Medulla oblongata (tissue), 1 donor: ENCODE measurements around the gene DNASE1L1.

ENCODE experiments used
- DNase-seq: peaks from one replicate; pipeline ENCODE4 v3.0.0-alpha.2; 2015; ENCODE audit errors: extremely low spot score

Gene DNASE1L1

DNA sequence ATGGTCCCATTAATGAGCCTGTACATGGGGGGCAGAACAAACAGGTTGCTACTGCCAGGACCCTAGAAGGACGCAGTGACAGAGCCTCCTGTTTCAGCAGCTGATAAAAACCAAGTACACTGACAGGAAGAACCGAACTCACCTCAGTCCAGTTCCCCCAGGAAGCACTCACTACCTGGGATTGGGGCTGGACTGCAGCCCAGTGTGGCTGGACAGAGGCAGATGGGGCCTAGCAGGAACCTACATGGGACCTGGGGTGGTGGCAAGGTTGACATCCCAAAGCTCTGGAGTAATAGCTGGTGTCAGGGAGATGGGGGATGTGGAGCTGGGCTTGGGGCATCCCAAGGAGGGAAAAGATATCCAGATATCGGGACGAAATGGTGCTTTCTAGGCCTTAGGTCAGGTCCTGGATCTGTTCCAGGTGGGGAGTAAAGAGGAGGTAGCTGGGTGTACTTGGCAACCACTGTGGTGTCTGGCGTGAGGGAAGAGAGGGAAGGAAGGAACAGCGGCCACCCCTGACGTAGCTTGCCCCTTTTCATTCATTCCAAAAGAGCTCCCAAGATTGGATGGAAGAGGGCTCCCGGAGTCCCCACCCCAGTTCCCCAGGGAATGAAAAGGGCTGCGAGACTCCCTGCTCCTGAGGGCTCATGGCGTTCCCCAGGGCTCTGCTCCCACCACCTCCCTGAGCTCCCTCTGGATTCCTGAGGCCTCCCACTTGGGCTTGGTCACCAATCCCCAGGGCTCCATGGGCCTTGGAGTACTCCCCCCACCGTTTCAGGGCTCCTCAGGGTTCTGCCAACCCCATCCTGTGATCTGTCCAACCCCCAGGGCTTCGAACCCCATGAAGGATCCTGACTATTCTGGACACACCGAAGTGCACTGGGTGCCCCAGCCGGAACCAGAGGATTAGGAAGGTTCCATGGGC, 25.4 kb downstream of the DNASE1L1 start:
- DNase-seq: no peak

DNA sequence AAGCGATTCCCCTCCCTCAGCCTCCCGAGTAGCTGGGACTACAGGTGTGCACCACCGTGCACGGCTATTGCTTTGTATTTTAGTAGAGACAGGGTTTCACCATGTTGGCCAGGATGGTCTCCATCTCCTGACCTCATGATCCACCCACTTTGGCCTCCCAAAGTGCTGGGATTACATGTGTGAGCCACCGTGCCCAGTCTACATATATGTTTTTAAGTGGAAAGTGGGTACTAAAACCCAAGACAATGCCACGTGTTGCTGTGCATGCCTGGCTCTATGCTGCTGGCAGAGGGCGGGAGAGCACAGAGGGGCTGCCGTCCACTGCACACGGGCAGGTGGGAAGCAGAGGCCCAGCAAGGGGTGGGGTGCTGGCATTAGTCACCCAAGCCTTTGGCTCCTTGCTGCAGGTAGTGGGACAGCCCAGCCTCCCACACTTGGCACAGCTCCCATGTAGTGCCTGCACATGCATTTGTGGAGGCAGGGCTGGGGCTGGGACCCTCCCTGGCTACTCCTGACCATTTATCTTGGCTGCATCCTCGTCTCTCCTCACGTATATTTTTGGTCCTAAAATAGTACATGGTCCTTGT, 26.5 kb downstream of the DNASE1L1 start:
- DNase-seq: no peak

DNA sequence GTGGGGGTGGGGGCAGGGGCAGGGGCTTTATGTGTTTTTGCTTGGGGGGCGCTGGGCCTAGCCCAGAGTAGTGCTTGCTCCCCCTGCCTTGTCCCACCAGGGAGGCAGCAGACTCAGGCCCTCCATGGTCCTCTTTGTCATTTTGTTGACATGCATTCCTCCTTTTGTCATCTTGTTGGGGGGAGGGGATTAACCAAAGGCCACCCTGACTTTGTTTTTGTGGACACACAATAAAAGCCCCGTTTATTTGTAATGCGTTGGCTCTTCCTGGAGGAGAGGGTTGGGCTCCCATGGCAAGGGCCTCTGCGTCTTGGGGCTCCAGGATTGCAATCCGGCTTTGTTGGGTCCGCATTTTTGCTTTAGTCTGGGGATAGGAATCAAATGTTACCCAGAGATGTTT, 27.8 kb downstream of the DNASE1L1 start:
- no peak for DNase-seq

DNA sequence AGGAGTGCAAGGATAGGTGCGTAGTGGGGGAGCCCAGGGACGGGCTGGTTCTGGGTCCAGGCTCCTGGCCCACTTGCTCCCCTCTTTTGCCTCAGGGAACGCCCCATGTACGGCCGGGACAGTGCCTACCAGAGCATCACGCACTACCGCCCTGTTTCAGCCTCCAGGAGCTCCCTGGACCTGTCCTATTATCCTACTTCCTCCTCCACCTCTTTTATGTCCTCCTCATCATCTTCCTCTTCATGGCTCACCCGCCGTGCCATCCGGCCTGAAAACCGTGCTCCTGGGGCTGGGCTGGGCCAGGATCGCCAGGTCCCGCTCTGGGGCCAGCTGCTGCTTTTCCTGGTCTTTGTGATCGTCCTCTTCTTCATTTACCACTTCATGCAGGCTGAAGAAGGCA, 28.3 kb downstream of the DNASE1L1 start:
- no peak for DNase-seq

DNA sequence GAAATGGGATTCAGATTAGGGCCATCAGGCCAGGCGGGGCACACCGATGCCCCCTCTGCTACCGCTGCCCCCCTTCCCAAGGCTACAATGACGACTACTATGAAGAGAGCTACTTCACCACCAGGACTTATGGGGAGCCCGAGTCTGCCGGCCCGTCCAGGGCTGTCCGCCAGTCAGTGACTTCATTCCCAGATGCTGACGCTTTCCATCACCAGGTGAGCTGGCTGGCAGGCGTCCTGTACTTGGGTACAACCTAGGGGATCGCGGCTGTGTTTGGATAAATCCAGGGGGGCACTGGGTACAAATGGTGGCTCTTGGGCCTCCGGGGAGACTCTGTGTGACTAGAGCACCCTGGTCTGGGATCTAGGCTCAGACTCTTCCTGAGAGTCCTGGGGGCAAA, 28.9 kb downstream of the DNASE1L1 start:
- no peak for DNase-seq

DNA sequence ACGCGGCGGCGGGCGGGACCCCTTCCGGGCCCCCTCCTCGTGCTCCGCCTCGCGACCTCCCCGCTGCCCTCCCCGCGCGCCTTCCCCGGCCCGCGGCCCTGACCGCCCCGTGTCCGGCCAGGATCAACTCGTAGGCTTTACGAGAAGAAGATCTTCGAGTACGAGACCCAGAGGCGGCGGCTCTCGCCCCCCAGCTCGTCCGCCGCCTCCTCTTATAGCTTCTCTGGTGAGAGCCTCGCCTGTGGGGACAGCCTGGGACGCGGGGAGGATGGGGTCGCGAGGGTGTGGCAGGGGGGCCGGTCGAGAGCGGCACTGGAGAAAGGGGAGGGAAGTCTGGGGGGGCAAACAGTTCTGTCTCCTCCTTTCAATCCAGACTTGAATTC, 29.5 kb downstream of the DNASE1L1 start:
- DNase-seq: no peak

DNA sequence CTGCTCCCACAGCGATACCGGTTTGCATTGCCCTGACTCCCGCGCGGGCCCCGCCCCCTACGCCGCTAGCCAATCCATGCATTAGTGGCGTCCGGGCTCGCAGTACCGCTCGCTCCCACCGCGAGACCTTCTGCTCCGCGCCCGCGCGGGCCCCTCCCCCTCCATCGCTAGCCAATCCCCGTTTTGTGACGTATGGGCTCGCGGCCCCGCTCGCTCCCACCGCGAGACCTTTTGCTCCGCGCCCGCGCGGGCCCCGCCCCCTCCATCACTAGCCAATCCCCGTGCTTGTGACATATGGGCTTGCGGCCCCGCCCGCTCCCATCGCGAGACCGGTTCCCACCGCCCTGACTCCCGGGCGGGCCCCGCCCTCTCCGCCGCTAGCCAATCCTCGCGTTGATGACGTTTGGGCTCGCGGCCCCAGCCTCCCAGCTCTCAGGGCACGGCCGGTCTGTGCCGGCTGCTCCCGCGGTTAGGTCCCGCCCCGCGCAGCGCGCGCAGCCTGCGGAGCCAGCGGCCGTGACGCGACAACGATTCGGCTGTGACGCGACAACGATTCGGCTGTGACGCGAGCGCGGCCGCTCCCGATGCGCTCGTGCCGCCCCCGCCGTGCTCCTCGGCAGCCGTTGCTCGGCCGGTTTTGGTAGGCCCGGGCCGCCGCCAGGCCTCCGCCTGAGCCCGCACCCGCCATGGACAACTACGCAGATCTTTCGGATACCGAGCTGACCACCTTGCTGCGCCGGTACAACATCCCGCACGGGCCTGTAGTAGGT, 30.1 kb downstream of the DNASE1L1 start, which contains the start of gene EMD:
Gene EMD (plus strand): TSS at position 497 of the 770 bp plus-strand sequence. CDS start 190 bp downstream, at position 687.
- peak; percentile 97 for DNase-seq

DNA sequence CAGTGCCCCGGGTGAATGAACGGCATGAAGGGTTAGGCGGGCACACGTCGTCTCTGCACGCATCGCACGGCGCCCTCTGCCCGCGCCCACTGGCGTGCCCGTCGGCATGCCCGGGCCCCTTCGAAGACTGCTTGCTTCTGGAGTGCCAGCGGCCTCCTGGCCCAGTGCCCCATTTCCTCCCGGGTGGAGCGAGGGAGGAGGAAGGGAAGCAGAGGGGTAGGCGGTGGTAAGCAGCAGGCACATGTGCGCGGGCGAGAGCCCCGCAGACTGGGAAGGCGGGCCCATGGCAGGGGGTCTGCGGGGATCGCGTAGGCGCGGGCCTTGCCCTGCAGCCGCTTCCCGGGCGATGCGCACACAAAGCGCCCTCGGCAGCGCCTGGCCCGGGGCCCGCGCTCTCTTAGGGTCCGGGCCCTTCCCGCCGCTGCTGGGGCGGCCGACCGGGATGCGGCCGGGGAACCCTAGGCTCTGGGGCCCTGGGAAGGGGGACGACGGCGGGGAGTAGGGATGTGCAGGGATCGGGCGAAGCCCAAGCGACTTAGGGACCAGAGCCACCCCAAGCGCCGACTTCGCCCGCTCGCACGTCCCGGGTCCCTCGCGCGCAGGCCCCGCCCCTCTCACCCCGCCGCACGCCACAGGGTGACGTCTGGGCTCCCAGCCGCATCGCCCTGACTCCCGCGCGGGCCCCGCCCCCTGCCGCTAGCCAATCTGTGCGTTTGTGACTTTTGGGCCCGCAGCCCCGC, 30.8 kb downstream of the DNASE1L1 start:
- no peak for DNase-seq

DNA sequence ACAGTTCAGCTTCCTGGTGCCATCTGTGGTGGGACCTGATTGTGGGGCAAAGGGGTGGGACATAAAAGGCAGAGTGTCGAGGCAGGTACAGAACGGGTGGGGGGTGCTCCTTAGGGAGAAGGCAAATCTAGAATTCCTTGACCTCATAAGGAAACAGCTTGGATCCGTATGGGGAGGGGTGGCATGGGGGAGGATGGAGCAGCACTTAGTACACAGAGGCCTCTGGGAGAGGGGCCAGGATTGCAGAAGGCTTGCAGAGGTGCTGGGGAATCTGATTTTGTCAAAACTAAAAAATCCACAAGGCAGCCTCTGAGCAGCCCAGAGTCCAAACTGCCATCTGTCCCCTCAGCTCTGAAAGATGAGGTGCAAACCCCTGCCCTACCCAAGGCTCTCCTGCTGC, 32.3 kb downstream of the DNASE1L1 start:
- DNase-seq: no peak

DNA sequence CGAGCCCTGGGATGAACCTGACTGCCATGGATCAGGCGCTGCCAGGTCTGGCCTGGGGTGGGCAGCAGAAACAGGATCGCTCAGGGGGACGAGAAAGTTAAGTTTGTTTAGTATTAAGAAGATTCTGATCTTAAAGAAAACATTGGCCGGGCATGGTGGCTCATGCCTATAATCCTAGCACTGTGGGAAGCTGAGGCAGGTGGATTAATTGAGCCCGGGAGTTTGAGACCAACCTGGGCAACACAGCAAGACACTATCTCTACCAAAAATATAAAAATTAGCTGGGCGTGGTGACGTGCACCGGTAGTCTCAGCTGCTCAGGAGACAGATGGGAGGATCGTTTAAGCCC, 33.9 kb downstream of the DNASE1L1 start:
- DNase-seq: no peak

DNA sequence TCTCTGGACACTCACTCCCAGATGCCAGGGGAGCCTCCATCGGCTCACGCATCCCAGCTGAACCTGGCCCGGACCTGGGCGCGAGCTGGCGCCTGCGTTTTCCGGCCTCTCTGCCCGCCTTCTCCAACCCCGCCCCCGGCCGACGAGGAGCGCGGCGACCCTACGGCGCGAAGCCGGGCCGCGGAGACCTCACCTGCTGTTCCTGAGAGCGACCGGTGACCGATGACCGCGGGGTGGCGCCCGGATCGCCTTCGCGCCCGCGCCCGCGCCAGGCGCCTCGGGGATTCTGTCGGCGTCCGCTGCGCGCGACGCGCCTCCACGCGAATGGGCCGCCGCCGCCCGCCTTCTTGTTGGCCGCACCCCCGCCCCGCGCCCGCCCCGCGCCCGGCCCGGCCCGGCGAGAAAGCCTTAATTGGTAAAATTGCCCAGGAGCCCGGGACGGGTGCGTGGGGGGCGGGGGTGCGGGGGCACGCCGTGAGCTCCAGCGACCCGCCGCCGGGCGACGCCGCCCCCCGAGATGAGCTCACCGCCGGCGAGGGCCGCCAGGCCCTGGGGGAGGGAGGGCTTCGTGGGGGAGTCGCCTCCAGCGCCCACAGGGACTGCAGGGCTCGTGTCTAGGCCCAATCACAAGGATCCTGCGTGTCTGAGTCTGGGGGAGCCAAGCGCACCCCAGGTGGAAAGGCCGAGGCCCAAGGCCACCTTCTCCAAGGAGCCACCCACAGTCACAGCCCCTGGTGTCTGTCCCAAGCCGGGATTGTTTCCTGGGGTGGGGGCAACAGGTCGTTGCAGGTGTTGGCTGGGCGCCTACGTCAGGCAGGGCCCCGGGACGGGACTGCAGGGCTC, 34.5 kb downstream of the DNASE1L1 start, which contains the start of gene FLNA:
Gene FLNA (minus strand): TSS at position 322 of the 843 bp plus-strand sequence. CDS start 3,389 bp downstream, outside the sequence.
- DNase-seq: no peak

DNA sequence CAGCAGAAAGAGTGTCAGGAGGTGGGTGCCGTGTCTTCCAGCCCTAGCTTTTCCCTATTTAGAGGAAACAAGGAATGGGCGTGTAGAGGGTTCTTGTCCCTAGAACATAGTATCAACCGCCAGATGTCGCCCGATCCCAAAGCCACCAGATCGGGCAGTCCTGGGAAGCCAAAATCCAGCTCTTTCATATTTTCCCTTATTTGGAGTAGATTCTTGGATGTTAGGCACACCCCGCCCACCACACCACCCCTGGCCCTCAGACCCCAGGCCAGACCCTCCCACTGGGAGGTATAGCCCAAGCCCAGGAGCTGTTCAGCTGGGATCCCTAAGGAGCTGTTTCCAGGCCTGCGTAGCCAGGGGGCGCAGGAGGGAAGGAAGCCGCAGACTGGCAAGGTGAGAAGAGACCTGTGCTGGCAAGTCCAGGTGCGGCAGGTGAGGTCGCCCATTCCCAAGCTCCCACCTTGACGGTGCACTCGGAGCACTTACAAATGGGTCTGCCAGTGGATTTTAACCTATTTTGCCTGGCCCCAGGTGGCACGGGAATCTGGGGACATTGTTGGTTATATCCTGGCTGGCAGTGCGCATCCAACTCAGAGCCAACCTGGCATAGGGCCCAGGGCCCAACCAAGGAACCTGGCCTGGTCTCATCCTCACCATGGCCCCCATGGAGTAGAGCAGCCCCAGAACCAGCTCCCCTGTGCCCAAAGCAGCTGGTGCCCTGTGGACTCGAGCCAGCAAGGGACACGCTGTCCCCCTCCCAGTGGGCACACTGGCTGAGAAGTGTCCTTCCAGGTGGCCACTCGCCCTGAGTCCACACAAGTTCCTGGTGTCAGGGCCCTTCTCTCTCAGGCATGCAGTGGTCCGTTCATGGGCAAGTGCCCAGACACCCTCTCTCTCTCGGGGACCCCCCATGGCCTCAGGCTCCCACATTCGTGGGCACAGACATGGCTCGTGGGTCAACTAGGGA, 35.4 kb downstream of the DNASE1L1 start:
- peak; percentile 66 for DNase-seq

DNA sequence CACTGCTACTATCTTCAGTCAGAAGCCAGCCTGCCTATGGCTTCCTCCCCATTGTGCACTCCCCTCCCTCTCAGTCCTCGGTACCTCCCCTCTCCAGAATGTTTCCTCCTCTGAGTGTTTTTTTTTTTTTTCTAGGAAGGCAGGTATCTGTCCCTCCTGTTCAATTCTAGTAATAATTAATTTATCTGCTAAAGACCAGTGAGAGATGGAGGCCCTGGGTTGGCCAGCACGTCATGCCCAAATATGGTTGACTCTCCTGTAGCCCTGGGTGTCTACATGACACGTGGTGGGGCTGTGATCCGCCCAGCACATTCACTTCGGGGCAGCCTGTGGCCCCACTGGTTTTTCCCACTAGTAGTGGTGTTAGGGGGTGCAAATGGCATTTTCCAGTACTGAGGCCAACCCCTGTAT, 36.4 kb downstream of the DNASE1L1 start:
- DNase-seq: no peak

DNA sequence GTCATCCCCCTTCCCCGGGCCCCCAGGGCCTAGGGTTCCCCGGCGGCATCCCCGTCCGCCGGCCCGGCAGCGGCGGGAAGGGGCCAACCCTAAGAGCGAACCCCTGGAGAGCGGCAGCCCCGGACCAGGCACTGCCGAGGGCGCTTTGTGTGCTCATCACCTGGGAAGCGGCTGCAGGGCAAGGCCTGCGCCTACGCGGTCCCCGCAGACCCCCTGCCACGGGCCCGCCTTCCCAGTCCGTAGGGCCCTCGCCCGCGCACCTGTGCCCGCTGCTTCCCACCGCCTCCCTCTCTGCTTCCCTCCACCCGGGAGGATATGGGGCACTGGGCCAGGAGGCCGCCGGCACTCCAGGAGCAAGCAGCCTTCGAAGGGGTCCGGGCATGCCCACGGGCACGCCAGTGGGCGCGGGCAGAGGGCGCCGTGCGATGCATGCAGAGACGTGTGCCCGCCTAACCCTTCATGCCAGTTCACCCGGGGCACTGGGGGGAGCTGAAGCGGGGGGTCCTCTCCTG, 37.2 kb downstream of the DNASE1L1 start:
- no peak for DNase-seq

DNA sequence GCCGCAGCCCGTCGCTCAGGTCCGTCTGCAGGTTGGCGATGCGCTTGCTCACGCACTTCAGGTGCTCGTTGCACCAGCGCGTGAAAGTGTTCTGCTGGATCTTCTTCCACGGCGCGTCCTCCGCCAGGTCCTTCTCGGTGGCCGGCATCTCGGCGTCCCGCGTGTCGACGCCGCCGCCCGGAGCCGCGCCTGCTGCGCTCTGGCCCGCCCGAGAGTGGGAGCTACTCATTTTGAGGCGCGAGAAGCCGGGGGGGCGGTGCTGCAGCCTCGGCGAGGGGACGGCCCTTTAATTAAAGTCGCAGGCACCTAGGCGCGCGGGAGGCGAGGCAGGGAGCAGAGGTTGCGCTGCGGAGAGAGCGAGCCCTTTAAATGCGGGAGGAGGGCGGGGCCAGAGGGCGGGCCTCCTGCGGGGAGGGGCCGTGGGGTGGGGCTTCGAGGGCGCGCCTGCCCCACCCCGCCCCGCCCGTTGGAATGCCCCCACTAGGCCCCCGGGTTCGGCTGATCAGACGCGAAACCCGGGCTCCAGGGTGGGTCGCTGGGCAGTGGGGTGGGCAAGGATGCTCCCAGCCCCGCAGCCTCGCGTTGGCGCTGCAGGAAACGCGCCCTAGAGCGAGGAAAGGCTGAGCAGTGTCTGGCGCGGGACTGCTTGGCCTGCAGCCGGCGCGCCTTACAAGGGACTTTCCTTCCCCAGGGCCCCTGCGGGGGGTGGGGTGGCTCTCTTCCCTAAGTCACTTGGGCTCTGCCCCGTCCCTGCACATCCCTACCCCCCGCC, 37.9 kb downstream of the DNASE1L1 start:
- peak; percentile 90 for DNase-seq

DNA sequence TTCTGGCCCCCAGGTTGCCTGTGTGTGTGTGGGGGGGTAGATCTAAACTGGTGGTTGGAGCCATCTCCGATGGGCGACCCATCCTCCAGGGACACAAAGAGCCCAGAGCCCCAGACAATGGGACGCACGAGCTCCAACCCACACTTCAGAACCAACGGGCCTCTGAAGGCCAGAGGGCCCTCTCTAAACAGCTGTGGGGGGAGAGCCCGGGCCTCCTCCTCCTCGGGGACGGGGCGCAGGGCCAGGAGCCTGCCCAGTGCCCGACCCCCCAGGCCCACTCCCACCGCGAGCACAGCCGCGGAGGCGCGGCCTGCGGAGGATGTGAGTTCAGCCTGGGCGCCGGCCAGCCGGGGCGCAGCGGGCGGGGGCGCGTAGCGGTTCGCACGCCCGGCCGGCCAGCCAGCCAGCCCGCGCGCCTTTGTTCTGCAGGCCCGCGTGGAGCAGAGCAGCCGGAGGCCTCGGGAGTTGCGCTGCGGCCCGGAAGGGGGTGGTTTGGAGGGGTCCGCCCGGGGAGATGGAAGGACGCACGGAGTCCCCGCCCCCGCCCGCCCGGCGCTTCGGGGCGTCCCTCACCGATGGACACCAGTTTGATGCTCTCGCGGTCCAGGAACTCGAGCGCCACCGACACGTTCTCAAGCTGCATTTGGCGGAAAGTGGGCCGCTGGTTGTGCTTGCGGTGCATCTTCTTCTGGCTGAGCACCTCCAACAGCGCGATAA, 38.6 kb downstream of the DNASE1L1 start:
- DNase-seq: no peak

DNA sequence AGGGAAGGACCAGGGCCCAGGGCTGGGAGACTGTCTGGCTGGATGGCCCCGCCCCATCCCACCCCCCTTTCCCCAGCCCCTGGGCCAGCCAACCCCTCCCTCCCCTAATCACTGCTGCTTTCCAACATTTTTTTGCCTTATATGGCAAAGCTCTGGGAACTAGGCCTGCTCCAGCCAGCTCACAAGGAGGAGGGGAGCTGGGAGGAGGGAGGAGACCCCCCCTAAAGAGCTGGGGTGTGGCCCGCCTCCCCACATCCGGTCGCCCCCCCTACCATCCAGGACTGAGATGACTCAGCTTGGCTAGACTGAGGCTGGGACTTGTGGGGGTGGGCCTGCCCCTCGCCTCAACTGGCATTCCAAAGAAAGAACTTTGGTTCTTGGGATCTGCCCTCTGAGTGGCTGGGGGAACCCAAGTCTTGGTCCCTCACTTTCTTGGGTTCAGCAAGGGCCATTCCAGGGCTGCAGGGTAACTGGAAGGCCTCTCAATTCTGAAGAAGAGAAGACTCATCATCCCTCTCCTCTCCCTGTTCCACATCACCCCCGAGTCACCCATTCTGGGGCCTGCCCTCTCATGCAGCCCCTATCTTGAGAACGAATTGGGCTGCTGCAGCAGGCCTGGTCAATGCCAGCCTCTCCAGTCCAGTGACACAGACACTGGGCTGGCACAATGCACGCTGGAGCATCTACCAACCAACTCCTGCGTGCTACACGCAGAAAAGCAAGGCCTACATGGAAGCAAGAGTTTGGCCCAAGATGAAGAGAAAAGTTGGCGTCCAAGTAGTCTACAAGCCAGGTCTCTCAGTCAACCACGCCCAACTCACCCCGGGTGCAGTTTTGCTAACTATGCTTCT, 39.4 kb downstream of the DNASE1L1 start:
- DNase-seq: peak; percentile 63
